KG1 (cell line): ENCODE results near the gene SPATA22.
"Not testable (repeated sequence)": the region's sequence is repeated elsewhere in the genome, so short reads cannot be mapped to it uniquely, and the experiment has no call there.

Experiments used
- DNase-seq: peaks from one replicate; lab custom pipeline; 2025; lab: John Stamatoyannopoulos, UW

Gene SPATA22

DNA sequence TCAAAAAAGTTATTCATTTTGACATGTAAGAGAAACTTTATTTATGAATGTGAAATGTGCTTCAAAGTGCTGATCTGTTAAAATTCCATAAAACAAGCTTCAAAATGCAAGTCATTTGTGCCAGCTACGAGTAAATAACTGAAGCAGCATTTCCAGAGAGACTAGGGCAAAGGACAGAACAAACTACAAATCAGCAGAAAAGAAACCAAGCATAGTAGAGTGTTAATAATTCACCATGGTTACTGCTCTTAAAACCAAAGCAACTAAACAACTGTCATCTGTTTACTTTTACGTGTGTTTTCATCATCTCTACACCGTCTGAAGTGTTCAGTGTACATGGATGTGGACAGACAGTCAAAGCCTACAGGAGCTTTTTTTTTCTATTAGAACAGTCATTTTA lies 2.6 kb upstream of the SPATA22 start:
- no peak for DNase-seq

DNA sequence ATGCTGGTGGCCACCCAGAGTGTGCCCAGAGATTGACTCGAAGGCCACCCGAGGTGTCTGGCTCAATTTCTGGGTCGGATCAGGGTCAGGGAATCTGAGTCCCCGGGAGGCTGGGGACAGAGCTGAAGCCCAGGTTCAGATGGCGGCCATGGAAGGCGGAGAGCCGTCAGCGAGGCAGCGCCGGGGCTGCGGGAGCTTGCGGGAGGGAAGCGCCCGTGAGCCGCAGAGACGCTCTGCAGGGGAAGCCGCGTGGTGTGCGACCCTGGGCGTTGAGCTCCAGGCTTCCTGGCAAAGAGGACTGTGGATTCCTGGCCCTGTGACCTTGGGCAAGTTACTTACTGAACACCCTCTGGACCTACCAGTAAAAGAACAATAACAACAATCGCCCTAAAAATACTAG lies 518 bp upstream of the SPATA22 start:
- DNase-seq, result no peak

DNA sequence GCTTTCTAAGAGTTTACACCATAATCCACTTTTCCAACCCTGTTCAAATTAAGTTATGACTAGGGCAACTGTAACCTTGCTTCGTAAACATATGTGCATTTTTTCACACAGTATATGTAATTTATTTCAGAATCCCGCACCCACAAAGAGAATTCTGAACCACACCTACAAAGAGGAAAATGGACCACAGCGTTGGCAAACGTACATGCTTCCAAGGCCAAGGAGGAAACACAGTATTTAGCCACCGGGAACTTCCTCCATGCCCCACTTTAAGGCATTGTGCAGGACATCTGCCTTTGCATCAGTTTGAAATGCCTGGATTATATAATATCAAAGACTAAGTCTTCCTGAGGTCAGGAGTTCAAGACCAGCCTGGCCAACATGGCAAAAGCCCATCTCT lies 2.1 kb downstream of the SPATA22 start:
- DNase-seq, result no peak

DNA sequence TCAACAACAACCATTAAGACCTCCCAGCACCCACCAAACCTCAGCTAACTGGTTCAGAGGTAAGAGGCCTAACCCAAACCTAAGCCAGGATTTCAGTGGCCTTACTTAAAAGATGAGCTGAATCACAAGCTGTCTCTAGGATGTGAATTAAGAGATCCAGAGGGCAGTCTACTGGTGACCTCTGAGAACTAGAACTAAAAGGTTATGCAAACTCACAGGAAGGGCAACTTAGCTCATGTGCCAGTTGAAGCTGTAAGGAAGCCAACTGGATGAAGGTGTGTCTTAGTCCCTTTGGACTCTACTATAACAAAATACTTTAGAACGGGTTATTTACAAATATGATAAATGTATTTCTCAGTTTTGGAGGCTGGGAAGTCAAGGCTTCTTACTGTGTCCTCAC lies 5.3 kb downstream of the SPATA22 start:
- not testable (repeated sequence) for DNase-seq

DNA sequence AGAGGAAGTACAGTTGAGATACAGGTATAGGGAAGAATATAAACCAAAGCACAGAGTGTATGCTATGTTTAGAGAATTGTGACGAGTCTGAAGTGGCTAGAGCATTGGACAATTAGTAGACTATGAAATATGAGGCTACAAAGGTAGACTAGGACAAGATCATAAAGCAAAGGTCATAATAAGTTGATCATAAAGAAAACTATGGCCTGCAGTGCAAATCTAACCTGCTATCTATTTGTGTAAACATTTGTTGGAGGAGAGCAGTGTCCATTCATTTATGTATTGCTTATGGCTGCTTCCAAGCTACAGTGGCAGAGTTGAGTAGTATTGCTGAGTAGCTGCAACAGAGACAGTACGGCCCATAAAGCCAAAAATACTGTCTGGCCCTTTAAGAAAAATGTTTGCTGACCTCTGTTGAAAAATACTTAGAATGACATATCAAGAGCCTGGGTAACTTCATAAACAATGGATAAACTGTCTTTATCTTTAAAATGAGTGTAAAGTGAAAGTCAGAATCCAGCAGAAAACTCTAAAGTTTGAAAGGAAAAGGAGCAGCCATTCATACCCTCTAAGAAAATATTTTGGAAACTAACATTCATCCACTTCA lies 23.5 kb downstream of the SPATA22 start:
- DNase-seq, result no peak

DNA sequence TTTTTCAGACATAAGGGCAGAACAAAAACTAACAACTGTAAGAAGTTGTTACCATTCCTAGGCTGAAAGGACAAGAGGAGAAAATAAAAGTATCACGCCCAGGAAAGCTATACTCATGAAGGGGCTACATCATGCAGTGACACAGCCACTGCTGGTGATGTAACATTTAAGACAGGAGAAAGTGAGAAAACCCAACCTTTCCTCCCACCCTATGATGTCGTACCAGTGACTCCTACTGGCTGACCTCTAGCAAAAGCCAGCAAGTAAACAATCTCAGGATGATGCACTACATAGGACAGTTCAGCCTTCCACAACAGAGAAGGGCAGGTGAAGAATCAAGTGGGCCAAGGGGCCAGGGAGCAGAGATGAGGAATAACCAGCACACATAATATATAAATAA lies 24.0 kb downstream of the SPATA22 start:
- no peak for DNase-seq

DNA sequence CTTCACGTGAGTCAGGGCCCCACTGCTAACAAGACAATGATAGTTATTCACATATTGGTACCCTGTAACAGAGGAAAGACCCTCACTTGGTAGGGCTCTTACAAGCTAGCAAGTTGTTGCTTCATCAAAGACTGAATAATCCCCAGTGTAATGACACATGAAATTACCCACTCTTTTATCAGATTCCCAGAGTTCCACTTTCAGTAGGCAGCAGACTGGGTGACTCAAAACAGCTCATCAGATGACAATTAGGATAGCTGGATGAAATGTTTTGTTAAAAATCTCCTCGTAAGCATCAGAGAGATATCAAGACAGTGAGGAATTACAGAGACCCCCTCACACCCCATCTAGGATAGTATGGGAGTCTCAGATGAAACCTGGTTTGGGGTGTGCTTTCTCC lies 31.2 kb downstream of the SPATA22 start:
- no peak for DNase-seq

DNA sequence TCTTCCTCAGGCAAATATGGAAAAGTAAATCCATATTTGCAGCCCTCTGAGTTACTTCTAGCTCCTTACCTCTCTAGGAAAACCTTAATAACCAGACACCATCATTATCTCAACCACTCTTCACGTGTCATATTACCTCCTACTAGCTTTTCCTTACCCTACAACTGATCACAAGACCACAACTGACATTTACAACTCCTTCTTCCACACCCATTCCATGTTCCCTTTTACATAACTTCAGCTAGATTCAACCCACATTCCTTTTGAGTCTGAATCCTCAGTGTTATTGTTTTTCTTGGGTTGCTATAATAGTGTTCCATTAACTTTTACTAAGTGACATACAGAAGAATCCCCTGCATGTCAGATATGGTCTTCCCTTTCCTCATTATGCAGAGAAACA lies 33.3 kb downstream of the SPATA22 start:
- no peak for DNase-seq

DNA sequence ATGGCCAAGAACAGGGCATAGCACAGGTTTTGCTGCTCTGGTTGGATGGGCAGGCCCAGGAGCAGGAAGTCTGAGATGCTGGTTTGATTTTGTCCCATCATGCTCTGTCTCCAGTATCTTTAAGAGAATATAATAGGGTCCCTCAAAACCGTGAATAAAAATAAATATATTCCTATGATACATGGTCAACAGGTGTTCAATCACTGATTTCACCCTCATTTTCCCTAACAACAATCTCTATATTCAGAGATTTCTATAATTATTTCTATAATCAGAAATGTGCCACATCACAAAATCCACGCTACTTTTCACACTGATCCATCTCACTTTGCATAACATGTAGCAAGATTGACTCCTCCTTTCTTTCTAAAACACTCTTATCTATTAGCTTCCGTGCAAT lies 37.9 kb downstream of the SPATA22 start, which contains the start of gene OR1E2:
OR1E2 (minus strand) TSS at position 101 of the 400 bp plus-strand sequence; CDS start at position 101, 0 bp downstream.
- no peak for DNase-seq

DNA sequence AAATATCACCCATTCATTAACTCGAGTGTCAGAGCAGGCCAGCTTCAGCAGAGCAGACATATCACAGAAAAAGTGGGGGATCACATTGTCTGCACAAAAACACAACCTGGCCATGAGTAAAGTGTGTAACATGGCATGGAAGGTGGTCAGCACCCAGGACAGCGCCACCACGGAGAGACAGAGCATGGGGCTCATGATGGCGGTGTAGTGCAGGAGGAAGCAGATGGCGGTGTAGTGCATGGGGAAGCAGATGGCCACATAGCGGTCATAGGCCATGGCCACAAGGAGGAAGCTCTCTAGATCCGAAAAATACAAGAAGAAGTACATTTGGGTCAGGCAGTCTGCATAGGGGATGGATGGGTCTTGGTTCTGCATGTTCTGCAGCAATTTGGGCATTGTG lies 38.4 kb downstream of the SPATA22 start:
- not testable (repeated sequence) for DNase-seq

DNA sequence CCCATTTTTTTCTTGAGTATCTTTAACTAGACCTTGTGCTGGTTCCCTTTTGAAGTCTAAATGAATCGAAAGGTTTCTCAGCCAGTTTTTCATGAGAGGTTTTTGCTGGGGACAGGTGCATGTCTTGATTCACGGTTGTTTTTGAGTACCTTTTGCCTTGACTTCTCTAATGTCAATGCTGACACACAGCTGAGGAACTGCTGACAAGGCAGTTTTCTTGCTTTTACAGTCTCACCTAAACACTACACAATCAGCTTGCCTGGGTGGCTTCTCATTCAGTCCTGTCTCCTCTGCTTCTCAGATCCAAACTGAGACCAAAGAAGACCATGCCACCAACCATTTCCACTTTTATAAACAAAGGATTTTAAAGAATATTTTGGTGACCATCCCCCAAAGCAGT lies 53.4 kb downstream of the SPATA22 start:
- no peak for DNase-seq

DNA sequence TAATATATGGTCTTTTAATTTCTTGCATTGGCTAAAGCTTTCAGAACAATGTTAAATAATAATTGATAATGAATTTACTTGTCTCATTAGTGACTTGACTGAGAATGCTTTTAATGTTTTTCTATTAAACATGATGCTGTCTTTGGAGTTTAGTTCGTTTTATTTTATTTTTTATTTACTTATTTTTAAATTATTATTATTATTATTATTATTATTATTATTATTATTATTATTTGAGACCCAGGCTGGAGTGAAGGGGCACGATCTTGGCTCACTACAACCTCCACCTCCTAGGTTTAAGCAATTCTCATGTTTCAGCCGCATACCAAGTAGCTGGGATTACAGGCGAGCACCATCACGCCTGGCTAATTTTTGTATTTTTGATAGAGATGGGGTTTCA lies 56.0 kb downstream of the SPATA22 start:
- no peak for DNase-seq

DNA sequence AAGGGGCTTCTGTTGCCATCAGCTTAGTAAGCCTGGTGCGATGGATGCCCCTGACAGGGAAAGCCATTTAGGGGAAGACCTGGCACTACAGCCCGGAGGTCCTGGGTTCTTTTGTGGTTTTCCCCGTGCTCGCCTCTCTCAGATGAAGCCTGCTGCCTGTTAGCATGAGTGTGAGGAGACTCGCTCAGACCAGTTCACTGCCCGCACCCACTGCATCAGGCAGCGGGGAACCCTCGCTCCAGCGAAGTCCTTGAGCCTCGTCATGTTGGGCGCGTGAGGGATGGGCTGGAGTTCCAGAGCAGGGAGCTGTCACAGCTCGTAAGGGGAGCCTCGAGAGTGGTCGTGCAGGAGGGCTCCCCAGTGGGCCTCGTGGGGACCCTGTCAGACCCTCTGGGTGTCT lies 59.4 kb downstream of the SPATA22 start:
- DNase-seq, result not testable (repeated sequence)

DNA sequence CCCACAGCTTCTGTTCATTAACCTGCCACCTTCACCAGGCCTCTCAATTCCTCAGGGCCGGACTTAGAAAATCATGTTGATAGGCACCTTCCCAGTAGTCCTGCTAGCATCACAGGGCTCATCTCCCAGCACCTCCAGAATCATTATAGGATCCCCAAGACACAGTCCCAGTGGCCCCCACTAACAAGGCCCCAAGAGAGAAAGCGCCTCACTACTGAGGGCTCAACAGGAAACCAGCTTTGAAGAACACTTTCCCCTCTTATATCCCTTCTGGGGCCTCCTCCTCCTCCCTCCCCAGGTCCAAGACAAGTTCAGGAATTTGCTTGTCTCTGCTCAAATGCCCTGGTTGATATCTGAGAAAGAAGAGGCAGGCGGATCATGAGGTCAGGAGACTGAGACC lies 60.5 kb downstream of the SPATA22 start, which contains the start of gene OR3A3:
OR3A3 (plus strand) TSS at position 301 of the 400 bp plus-strand sequence.
- no peak for DNase-seq

DNA sequence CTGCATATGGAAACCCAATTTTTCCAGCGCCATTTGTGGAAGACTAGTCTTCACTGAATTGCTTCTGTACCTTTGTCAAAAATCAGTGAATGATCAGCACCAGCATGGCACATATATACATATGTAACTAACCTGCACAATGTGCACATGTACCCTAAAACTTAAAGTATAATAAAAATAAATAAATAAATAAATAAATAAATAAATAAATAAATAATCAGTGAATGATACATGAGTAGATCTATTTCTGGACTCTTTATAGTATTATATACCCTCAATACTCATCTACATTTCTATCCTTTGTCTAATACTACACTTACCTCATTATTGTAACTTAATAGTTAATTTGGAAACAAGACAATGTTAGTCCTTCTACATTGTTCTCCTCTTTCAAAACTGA lies 67.8 kb downstream of the SPATA22 start:
- not testable (repeated sequence) for DNase-seq

DNA sequence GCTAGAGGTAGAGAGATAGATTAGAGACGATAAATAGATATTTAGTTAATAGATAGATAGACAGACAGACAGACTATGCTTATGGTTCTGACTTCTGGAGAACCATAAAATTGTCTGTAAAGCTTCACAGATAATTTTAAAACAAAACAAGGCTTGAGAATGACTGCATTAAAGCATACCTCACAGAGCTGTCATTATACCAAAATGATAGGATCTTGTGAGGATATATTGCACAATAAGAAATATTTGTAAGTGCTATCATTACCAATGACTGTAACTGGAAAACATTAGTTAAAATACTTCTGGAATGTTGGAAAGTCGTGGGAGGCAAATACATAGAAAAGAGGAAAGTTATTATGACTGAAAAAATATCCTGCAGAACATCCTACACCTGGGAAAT lies 69.8 kb downstream of the SPATA22 start:
- no peak for DNase-seq

DNA sequence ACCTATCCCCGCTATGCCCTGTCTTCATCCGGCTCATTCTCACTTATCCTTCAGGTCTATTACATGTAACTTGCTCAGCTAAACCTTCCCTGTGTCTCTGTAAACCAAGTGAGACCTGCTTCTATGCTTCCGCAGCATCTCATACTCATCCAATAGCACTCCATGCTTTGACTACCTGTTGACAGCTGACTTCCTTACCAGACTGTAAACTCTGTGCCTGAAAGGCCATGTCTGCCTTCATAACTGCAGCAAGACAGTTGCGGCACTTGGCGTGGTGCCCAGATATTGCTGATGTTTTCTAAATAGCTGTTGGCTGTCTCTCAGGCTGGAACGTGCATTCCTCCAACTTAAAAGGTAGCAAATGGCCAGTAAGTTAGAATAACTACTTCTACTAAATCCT lies 71.6 kb downstream of the SPATA22 start:
- DNase-seq, result no peak

DNA sequence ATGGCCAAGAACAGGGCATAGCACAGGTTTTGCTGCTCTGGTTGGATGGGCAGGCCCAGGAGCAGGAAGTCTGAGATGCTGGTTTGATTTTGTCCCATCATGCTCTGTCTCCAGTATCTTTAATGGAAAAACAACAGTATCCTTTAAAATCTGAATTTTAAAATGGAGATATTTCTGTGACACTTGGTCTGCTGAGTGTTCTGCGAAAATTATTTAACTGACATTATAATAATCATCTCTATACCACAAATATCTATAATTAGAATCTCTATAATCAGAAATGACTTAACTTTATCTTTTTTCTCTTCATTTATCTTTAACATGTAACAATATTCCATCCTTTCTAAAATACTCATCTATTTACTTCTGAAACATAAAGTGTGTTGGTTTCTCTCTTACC lies 73.3 kb downstream of the SPATA22 start, which contains the start of gene OR1E1:
OR1E1 (minus strand) TSS at position 101 of the 400 bp plus-strand sequence; CDS start at position 101, 0 bp downstream.
- DNase-seq, result no peak

DNA sequence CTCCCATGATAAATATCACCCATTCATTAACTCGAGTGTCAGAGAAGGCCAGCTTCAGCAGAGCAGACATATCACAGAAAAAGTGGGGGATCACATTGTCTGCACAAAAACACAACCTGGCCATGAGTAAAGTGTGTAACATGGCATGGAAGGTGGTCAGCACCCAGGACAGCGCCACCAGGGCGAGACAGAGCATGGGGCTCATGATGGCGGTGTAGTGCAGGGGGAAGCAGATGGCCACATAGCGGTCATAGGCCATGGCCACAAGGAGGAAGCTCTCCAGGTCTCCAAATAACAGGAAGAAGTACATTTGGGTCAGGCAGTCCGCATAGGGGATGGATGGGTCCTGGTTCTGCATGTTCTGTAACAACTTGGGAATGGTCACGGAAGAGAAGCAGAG lies 73.8 kb downstream of the SPATA22 start:
- DNase-seq, result not testable (repeated sequence)
